WTC11 (cell line): ENCODE measurements around the gene RUNX2. TPM values are rescaled to one million over a fixed set of nuclear protein-coding genes. Genes with fewer than 3 reads are reported as not detected.

Experiments
- ATAC-seq: fragments of 200-7000 bp; cut with Tn5 transposase; 2 replicates; pipeline ENCODE4 v1.10.0; 2021; ENCODE audit warnings: mild to moderate bottlenecking, moderate library complexity
- CTCF ChIA-PET: fragments of 300-600 bp; sonication (Branson Sonifier 250); formaldehyde crosslinking; loops from one replicate; lab custom pipeline; 2021; ENCODE audit warnings: antibody characterized with exemption; lab: Charles Lee
- POLR2A ChIA-PET: fragments of 350-600 bp; sonication (Branson Sonifier 250); formaldehyde crosslinking; loops from one replicate; lab custom pipeline; 2021; ENCODE audit warnings: antibody characterized with exemption; lab: Charles Lee
- DNase-seq: peaks from one replicate; pipeline ENCODE4 v3.0.0; 2021; ENCODE audit warnings: low spot score
- H3K27ac Mint-ChIP-seq: 2 replicates; pipeline ENCODE4 v1.8.0; 2021; ENCODE audit warnings: mixed read lengths
- H3K27me3 Mint-ChIP-seq: 2 replicates; pipeline ENCODE4 v1.8.0; 2021; ENCODE audit warnings: low read depth, mild to moderate bottlenecking, moderate library complexity, mixed read lengths
- H3K36me3 Mint-ChIP-seq: 2 replicates; pipeline ENCODE4 v1.8.0; 2021; ENCODE audit warnings: mixed read lengths
- H3K4me1 Mint-ChIP-seq: 2 replicates; pipeline ENCODE4 v1.8.0; 2022; ENCODE audit warnings: mixed read lengths
- H3K4me3 Mint-ChIP-seq: 2 replicates; pipeline ENCODE4 v1.8.0; 2021; ENCODE audit warnings: mild to moderate bottlenecking, moderate library complexity, mixed read lengths
- H3K9me3 Mint-ChIP-seq: 2 replicates; pipeline ENCODE4 v1.8.0; 2021; ENCODE audit warnings: mixed read lengths
- CREM ChIP-seq: sonication (generic); formaldehyde crosslinking; IDR thresholded peaks from 2 replicates; pipeline ENCODE4 v1.8.1; 2022; ENCODE audit warnings: mild to moderate bottlenecking, missing genetic modification reagents, moderate library complexity
- EMX1 ChIP-seq: fragments of 250-450 bp; sonication (Bioruptor Pico); IDR thresholded peaks from 2 replicates; pipeline ENCODE4 v1.8.0; 2021; ENCODE audit warnings: mild to moderate bottlenecking
- ERG ChIP-seq: fragments of 250-450 bp; sonication (Bioruptor Pico); IDR thresholded peaks from 2 replicates; pipeline ENCODE4 v1.8.0; 2021; ENCODE audit warnings: mild to moderate bottlenecking
- ESRRA ChIP-seq: sonication (generic); formaldehyde crosslinking; IDR thresholded peaks from 2 replicates; pipeline ENCODE4 v1.8.1; 2022; ENCODE audit warnings: mild to moderate bottlenecking, missing genetic modification reagents, borderline replicate concordance
- FOXJ3 ChIP-seq: sonication (generic); formaldehyde crosslinking; IDR thresholded peaks from 2 replicates; pipeline ENCODE4 v1.9.0; 2021; ENCODE audit warnings: missing genetic modification reagents, mild to moderate bottlenecking, borderline replicate concordance
- MLX ChIP-seq: sonication (generic); formaldehyde crosslinking; IDR thresholded peaks from 2 replicates; pipeline ENCODE4 v1.8.1; 2023; ENCODE audit warnings: mild to moderate bottlenecking, missing genetic modification reagents, moderate library complexity
- SOX15 ChIP-seq: fragments of 250-450 bp; sonication (Bioruptor Pico); IDR thresholded peaks from 2 replicates; pipeline ENCODE4 v1.9.0; 2021; ENCODE audit warnings: mild to moderate bottlenecking
- STAT6 ChIP-seq: sonication (generic); formaldehyde crosslinking; conservative IDR thresholded peaks from 2 replicates; pipeline ENCODE4 v1.8.1; 2023; ENCODE audit warnings: mild to moderate bottlenecking, low read depth, missing genetic modification reagents, moderate library complexity
- TEAD1 ChIP-seq: sonication (generic); formaldehyde crosslinking; IDR thresholded peaks from 2 replicates; pipeline ENCODE4 v1.8.0; 2022; ENCODE audit warnings: mild to moderate bottlenecking, missing genetic modification reagents
- USF2 ChIP-seq: sonication (generic); formaldehyde crosslinking; IDR thresholded peaks from 2 replicates; pipeline ENCODE4 v1.8.1; 2023; ENCODE audit warnings: mild to moderate bottlenecking, missing genetic modification reagents, moderate library complexity
- ZNF138 ChIP-seq: sonication (generic); formaldehyde crosslinking; conservative IDR thresholded peaks from 2 replicates; pipeline ENCODE4 v1.8.1; 2022; ENCODE audit warnings: mild to moderate bottlenecking, moderate library complexity, missing genetic modification reagents
- ZNF396 ChIP-seq: fragments of 250-450 bp; sonication (Bioruptor Pico); IDR thresholded peaks from 2 replicates; pipeline ENCODE4 v1.8.0; 2021; ENCODE audit warnings: mild to moderate bottlenecking, moderate library complexity, borderline replicate concordance
- ZNF512 ChIP-seq: sonication (generic); formaldehyde crosslinking; IDR thresholded peaks from 2 replicates; pipeline ENCODE4 v1.8.1; 2022; ENCODE audit warnings: missing genetic modification reagents, borderline replicate concordance
- ZNF532 ChIP-seq: fragments of 250-450 bp; sonication (Bioruptor Pico); IDR thresholded peaks from 2 replicates; pipeline ENCODE4 v1.9.0; 2021; ENCODE audit warnings: mild to moderate bottlenecking, borderline replicate concordance
- ZSCAN18 ChIP-seq: fragments of 250-450 bp; sonication (Bioruptor Pico); IDR thresholded peaks from 2 replicates; pipeline ENCODE4 v2.1.2; 2022; ENCODE audit warnings: mild to moderate bottlenecking, moderate library complexity
- total RNA-seq: library from RNA; stranded (reverse); gene quantifications from 3 replicates; pipeline ENCODE4 v1.2.3, GENCODE V29; 2021

The RUNX2 gene
- total RNA-seq, 1 experiment from 2014 or later, result 0.28 TPM

- TF ChIP-seq ERG (CRISPR knock-in tag), result no peak
- TF ChIP-seq MLX (CRISPR knock-in tag), result no peak
- TF ChIP-seq ZNF396 (CRISPR knock-in tag), result no peak
- no peak for TF ChIP-seq SOX15
- no peak for TF ChIP-seq ZNF512
- no peak for TF ChIP-seq TEAD1 (CRISPR knock-in tag)
- no peak for TF ChIP-seq USF2 (CRISPR knock-in tag)
Measured at GRCh38 chr6:45350186-45350710, 22.1 kb downstream of the RUNX2 start (continued).

DNA sequence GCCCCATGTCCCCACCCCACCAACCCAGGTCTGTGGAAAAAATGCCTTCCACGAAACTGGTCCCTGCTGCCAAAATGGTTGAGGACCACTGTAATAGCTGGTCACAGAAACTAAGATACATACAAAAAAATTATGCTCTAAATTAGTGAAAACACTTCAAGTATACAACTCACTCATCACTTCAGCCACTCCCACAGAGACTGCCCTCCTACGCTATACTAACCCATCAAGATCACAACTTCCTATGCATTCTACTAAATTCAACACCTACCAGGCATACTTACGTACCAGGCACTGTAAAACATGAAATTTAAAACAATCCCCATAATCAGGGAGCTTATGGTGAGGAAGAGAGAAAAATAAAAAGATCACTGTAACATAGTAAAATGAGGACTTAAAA, 22.9 kb downstream of the RUNX2 start:
- TF ChIP-seq STAT6 (CRISPR knock-in tag) (no peak), ZSCAN18 (CRISPR knock-in tag) (no peak)
- no peaks in the 10 kb centered on the region for H3K27me3 Mint-ChIP-seq
- ChIA-PET POLR2A (interaction anchor here (0.6 kb wide), 1 partner anchor 103 kb away, joined by 4 read pairs; no protein-coding TSS in a partner anchor), CTCF (interaction anchor here (1.2 kb wide), 1 partner anchor 572 kb away, joined by 3 read pairs; no protein-coding TSS in a partner anchor)
- peaks cover 8% of the 10 kb centered on the region for H3K4me1 Mint-ChIP-seq
- ATAC-seq, result no peak
- DNase-seq, result no peak
- no peaks in the 10 kb centered on the region for H3K36me3 Mint-ChIP-seq
- H3K27ac Mint-ChIP-seq, result no peak overlapping the region
- H3K4me3 Mint-ChIP-seq, result no peak overlapping the region
- H3K9me3 Mint-ChIP-seq, result no peaks in the 10 kb centered on the region

GRCh38 chr6:45351667-45352066, 23.5 kb downstream of the RUNX2 start:
- DNase-seq (no peak), ATAC-seq (no peak)
- peaks cover 8% of the 10 kb centered on the region for H3K4me1 Mint-ChIP-seq
- CTCF ChIA-PET, result interaction anchor here (1.2 kb wide), 1 partner anchor 571 kb away, joined by 3 read pairs; no protein-coding TSS in a partner anchor
- no peaks in the 10 kb centered on the region for H3K9me3 Mint-ChIP-seq
- no peaks in the 10 kb centered on the region for H3K36me3 Mint-ChIP-seq
- POLR2A ChIA-PET, result no interaction called here
- no peak overlapping the region for H3K4me3 Mint-ChIP-seq
- no peak overlapping the region for H3K27ac Mint-ChIP-seq
- H3K27me3 Mint-ChIP-seq, result no peaks in the 10 kb centered on the region
- TF ChIP-seq CREM (CRISPR knock-in tag) (no peak), ZNF138 (CRISPR knock-in tag) (no peak), ESRRA (no peak), ZNF512 (no peak), ZNF532 (CRISPR knock-in tag) (no peak), EMX1 (CRISPR knock-in tag) (no peak), MLX (CRISPR knock-in tag) (no peak), FOXJ3 (CRISPR knock-in tag) (no peak)
